Panc1 (cell line): Measurements from ENCODE around the gene NIPSNAP2.

Experiments used
- CTCF ChIP-seq: fragments of 450-650 bp; IDR thresholded peaks from 2 replicates; pipeline ENCODE4 v1.5.1; 2017; ENCODE audit warnings: mild to moderate bottlenecking
- POLR2AphosphoS5 ChIP-seq: IDR thresholded peaks from 2 replicates; pipeline ENCODE4 v1.6.1; 2012; ENCODE audit warnings: mild to moderate bottlenecking, low read depth, low read length, moderate library complexity
- REST ChIP-seq, 2 experiments: IDR thresholded peaks; 2 replicates each; pipeline ENCODE4 v1.6.1; 2011 to 2012; ENCODE audit warnings: low read depth in 2 of 2, control low read depth in 1 of 2, low read length in 1 of 2, mild to moderate bottlenecking in 1 of 2, moderate library complexity in 1 of 2; ENCODE audit not compliant: insufficient read depth in 1 of 2
- SIN3A ChIP-seq: IDR thresholded peaks from 2 replicates; pipeline ENCODE4 v1.6.1; 2012; ENCODE audit warnings: low read depth, mild to moderate bottlenecking, low read length, moderate library complexity, borderline replicate concordance; ENCODE audit not compliant: insufficient read depth

GRCh38 chr7:56009695-56010094 lies 45.3 kb downstream of the NIPSNAP2 start:
- TF ChIP-seq CTCF = no peak
- TF ChIP-seq REST (IDR thresholded peaks at IDR 0.05; ENCODE audit: insufficient read depth in 1 of 2, low read depth in 2 of 2, low read length in 1 of 2) = no peak
- TF ChIP-seq SIN3A = no peak
- TF ChIP-seq POLR2AphosphoS5 = 0 out of 2 replicates have a peak, but pooled peaks have one; percentile 35
